Measurements from ENCODE around the gene TBX5.

TBX5 gene

DNA sequence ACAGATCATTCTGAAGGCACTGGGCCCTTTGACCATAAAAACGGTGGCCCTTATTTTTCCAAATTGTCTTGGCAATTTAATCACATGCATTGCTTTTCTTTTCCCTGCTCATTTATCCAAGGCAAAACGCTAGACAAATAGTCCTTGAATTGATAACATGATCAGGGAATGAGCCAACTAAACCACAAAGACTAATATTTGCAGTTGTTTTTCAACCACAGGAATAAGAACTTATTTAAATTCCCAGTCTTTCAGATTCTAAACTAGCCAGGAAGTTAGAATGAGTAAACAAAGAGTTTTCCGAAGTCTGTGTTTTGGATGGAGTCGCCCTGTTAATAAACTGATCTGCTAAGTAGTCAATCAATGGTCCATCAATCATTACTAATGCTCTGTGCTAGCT lies 14.9 kb downstream of the TBX5 start:
- TF ChIP-seq, protein P1, sequence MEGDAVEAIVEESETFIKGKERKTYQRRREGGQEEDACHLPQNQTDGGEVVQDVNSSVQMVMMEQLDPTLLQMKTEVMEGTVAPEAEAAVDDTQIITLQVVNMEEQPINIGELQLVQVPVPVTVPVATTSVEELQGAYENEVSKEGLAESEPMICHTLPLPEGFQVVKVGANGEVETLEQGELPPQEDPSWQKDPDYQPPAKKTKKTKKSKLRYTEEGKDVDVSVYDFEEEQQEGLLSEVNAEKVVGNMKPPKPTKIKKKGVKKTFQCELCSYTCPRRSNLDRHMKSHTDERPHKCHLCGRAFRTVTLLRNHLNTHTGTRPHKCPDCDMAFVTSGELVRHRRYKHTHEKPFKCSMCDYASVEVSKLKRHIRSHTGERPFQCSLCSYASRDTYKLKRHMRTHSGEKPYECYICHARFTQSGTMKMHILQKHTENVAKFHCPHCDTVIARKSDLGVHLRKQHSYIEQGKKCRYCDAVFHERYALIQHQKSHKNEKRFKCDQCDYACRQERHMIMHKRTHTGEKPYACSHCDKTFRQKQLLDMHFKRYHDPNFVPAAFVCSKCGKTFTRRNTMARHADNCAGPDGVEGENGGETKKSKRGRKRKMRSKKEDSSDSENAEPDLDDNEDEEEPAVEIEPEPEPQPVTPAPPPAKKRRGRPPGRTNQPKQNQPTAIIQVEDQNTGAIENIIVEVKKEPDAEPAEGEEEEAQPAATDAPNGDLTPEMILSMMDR (IDR thresholded peaks at IDR 0.05; ENCODE audit: borderline replicate concordance, extremely low read depth, low read length, poor library complexity, severe bottlenecking), result no peak
- no peak for TF ChIP-seq EZH2 (IDR thresholded peaks at IDR 0.05; ENCODE audit: borderline replicate concordance, low read depth, low read length, severe bottlenecking)
- no peak overlapping the region for H3K4me2 ChIP-seq (ENCODE audit: insufficient read depth, low read length)
- H3K4me3 ChIP-seq (ENCODE audit: low read depth in 1 of 2, low read length in 2 of 2), result no peak overlapping the region
- no peaks in the 10 kb centered on the region for H3K79me2 ChIP-seq (ENCODE audit: insufficient read depth, low read length)
- no peak overlapping the region for H2AFZ ChIP-seq (ENCODE audit: low read depth, low read length)
- no peaks in the 10 kb centered on the region for H3K36me3 ChIP-seq (ENCODE audit: insufficient read depth, low read length)
- ATAC-seq (ENCODE audit: insufficient read depth, low read depth) (no peak), DNase-seq (no peak)
- no peaks in the 10 kb centered on the region for H3K4me1 ChIP-seq (ENCODE audit: insufficient read depth, low read length)
- H3K27me3 ChIP-seq (ENCODE audit: insufficient read depth, low read length, poor library complexity), result peaks cover 18% of the 10 kb centered on the region
- H3K9ac ChIP-seq (ENCODE audit: low read depth, low read length), result no peak overlapping the region
- no peak overlapping the region for H3K27ac ChIP-seq (ENCODE audit: low read length)
- peaks cover 3% of the 10 kb centered on the region; the same call in 1 of the 2 replicates for H4K20me1 ChIP-seq (ENCODE audit: insufficient read depth, low read length)
- no peaks in the 10 kb centered on the region for H3K9me3 ChIP-seq (ENCODE audit: insufficient read depth, low read length, severe bottlenecking)

DNA sequence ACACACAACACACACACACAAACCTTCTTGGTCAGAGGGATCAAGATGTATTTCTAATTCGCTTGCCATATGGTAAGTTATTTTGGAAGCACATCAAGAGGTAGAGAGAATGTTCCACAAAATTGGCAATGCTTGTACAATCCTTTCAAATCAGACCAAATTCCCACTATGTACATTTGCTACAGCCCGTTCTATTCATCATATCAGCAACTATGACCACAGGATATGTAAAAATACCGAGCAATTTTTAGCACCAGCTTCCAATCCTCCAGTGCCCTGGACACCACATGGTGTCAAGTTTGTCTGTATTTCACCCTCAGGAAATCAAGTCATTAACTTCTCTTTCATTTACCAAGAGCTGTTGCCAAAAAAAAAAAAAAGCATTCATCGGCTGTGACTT lies 21.2 kb downstream of the TBX5 start:
- Histone ChIP-seq H3K27me3 (ENCODE audit: insufficient read depth, low read length, poor library complexity) (peaks cover 12% of the 10 kb centered on the region), H3K9ac (ENCODE audit: low read depth, low read length) (no peak overlapping the region), H4K20me1 (ENCODE audit: insufficient read depth, low read length) (no peaks in the 10 kb centered on the region), H3K36me3 (ENCODE audit: insufficient read depth, low read length) (no peaks in the 10 kb centered on the region), H3K4me3 (ENCODE audit: low read depth in 1 of 2, low read length in 2 of 2) (no peak overlapping the region), H2AFZ (ENCODE audit: low read depth, low read length) (no peak overlapping the region), H3K9me3 (ENCODE audit: insufficient read depth, low read length, severe bottlenecking) (no peaks in the 10 kb centered on the region), H3K4me1 (ENCODE audit: insufficient read depth, low read length) (no peaks in the 10 kb centered on the region), H3K4me2 (ENCODE audit: insufficient read depth, low read length) (no peak overlapping the region), H3K79me2 (ENCODE audit: insufficient read depth, low read length) (no peaks in the 10 kb centered on the region), H3K27ac (ENCODE audit: low read length) (no peak overlapping the region)
- DNase-seq, result no peak
- no peak for ATAC-seq (ENCODE audit: insufficient read depth, low read depth)
- TF ChIP-seq, protein P1 (IDR thresholded peaks at IDR 0.05; ENCODE audit: borderline replicate concordance, extremely low read depth, low read length, poor library complexity, severe bottlenecking), result no peak
- TF ChIP-seq EZH2 (IDR thresholded peaks at IDR 0.05; ENCODE audit: borderline replicate concordance, low read depth, low read length, severe bottlenecking), result no peak

DNA sequence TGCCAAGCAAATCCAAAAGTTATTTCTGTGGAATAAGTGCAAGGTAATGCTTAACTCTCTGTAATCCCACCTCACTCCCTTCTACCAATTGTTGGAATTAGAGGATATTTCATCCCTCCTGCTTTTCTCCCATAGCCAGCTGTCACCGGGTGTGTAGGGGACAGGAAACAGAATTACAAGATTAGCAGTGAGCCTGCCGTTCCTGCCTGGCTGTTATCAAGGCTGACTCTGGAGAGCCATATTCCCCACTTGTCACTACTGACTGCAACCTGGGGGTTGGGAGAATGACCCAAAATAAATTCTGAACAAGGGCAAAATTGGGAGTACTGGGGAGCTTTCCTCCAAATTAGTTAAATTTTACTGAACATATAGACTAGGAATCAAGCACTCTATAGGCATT lies 24.8 kb downstream of the TBX5 start:
- no peaks in the 10 kb centered on the region for H3K9me3 ChIP-seq (ENCODE audit: insufficient read depth, low read length, severe bottlenecking)
- TF ChIP-seq, protein P1 (IDR thresholded peaks at IDR 0.05; ENCODE audit: borderline replicate concordance, extremely low read depth, low read length, poor library complexity, severe bottlenecking), result no peak
- TF ChIP-seq EZH2 (IDR thresholded peaks at IDR 0.05; ENCODE audit: borderline replicate concordance, low read depth, low read length, severe bottlenecking), result no peak
- H4K20me1 ChIP-seq (ENCODE audit: insufficient read depth, low read length), result no peaks in the 10 kb centered on the region
- DNase-seq (no peak), ATAC-seq (ENCODE audit: insufficient read depth, low read depth) (no peak)
- no peak overlapping the region for H2AFZ ChIP-seq (ENCODE audit: low read depth, low read length)
- H3K27ac ChIP-seq (ENCODE audit: low read length), result no peak overlapping the region
- no peaks in the 10 kb centered on the region for H3K36me3 ChIP-seq (ENCODE audit: insufficient read depth, low read length)
- H3K4me3 ChIP-seq (ENCODE audit: low read depth in 1 of 2, low read length in 2 of 2), result no peak overlapping the region
- H3K4me1 ChIP-seq (ENCODE audit: insufficient read depth, low read length), result no peaks in the 10 kb centered on the region
- H3K79me2 ChIP-seq (ENCODE audit: insufficient read depth, low read length), result no peaks in the 10 kb centered on the region
- peaks cover 12% of the 10 kb centered on the region for H3K27me3 ChIP-seq (ENCODE audit: insufficient read depth, low read length, poor library complexity)
- H3K4me2 ChIP-seq (ENCODE audit: insufficient read depth, low read length), result no peak overlapping the region
- no peak overlapping the region for H3K9ac ChIP-seq (ENCODE audit: low read depth, low read length)

DNA sequence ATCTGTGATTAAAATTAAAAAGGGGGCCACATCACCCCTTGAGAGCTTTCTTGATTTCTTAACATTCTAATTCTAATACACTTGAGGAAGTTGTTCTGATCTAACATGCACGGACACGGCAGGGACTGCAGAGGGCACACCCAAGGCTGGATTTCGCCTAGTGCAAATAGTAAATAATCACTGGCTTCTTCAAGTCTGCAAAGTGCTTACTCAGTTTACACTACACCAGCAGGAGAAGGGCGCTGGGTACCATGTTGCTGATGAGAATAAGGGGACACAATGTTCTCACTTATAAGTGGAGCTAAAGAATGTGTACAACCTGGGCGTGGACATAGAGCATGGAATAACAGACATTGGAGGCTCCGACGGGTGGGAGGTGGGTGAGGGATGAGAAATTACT lies 34.2 kb downstream of the TBX5 start:
- Histone ChIP-seq H3K9me3 (ENCODE audit: insufficient read depth, low read length, severe bottlenecking) (no peaks in the 10 kb centered on the region), H3K4me1 (ENCODE audit: insufficient read depth, low read length) (no peaks in the 10 kb centered on the region), H3K4me3 (ENCODE audit: low read depth in 1 of 2, low read length in 2 of 2) (no peak overlapping the region), H3K9ac (ENCODE audit: low read depth, low read length) (no peak overlapping the region), H3K36me3 (ENCODE audit: insufficient read depth, low read length) (no peaks in the 10 kb centered on the region), H2AFZ (ENCODE audit: low read depth, low read length) (no peak overlapping the region), H3K27me3 (ENCODE audit: insufficient read depth, low read length, poor library complexity) (no peaks in the 10 kb centered on the region), H3K4me2 (ENCODE audit: insufficient read depth, low read length) (no peak overlapping the region), H4K20me1 (ENCODE audit: insufficient read depth, low read length) (no peaks in the 10 kb centered on the region), H3K27ac (ENCODE audit: low read length) (no peak overlapping the region), H3K79me2 (ENCODE audit: insufficient read depth, low read length) (no peaks in the 10 kb centered on the region)
- TF ChIP-seq EZH2 (IDR thresholded peaks at IDR 0.05; ENCODE audit: borderline replicate concordance, low read depth, low read length, severe bottlenecking), result no peak
- TF ChIP-seq, protein P1 (IDR thresholded peaks at IDR 0.05; ENCODE audit: borderline replicate concordance, extremely low read depth, low read length, poor library complexity, severe bottlenecking), result no peak
- DNase-seq (no peak), ATAC-seq (ENCODE audit: insufficient read depth, low read depth) (no peak)
